Fibroblast of lung (primary cell): ENCODE data around the gene RAC2. TPM values are rescaled to one million over a fixed set of nuclear protein-coding genes. Genes with fewer than 3 reads are reported as not detected.
A peak's percentile ranks its signal among the peaks of the same experiment; 100 is the strongest.

ENCODE experiments used
- DNase-seq, 2 donors: peaks; one replicate each; pipeline versions ENCODE4 v3.0.0 to v3.0.0-alpha.2; 2010; ENCODE audit warnings: low read depth in 2 of 2
- H2AFZ ChIP-seq: 2 replicates; pipeline ENCODE4 v1.5.1; 2012; ENCODE audit warnings: low read length, control low read depth, inconsistent platforms
- H3K27ac ChIP-seq: 2 replicates; pipeline ENCODE4 v1.5.1; 2011; ENCODE audit warnings: low read length, control low read depth; ENCODE audit not compliant: insufficient read depth
- H3K27me3 ChIP-seq: 2 replicates; pipeline ENCODE4 v1.5.1; 2011; ENCODE audit warnings: mild to moderate bottlenecking, low read length; ENCODE audit not compliant: control insufficient read depth, insufficient read depth
- H3K36me3 ChIP-seq: 2 replicates; pipeline ENCODE4 v1.5.1; 2011; ENCODE audit warnings: low read length; ENCODE audit not compliant: control insufficient read depth, insufficient read depth
- H3K4me1 ChIP-seq: 2 replicates; pipeline ENCODE4 v1.5.1; 2011; ENCODE audit warnings: low read length; ENCODE audit not compliant: control insufficient read depth, insufficient read depth; ENCODE audit errors: extremely low read depth
- H3K4me2 ChIP-seq: 2 replicates; pipeline ENCODE4 v1.5.1; 2011; ENCODE audit warnings: low read length, control low read depth; ENCODE audit not compliant: insufficient read depth; ENCODE audit errors: extremely low read depth
- H3K4me3 ChIP-seq, 4 experiments: fragments of 200-600 bp in 1 of 4; sonication (generic) in 1 of 4; replicated peaks in 1 of 4; 2 replicates each; pipeline ENCODE4 v1.5.1; 2011 to 2016; ENCODE audit warnings: low read length in 4 of 4, low read depth in 3 of 4, mild to moderate bottlenecking in 3 of 4, control low read depth in 2 of 4, inconsistent platforms in 1 of 4, mixed read lengths in 1 of 4; ENCODE audit not compliant: insufficient read depth in 1 of 4; ENCODE audit errors: control extremely low read depth in 1 of 4
- H3K79me2 ChIP-seq: 2 replicates; pipeline ENCODE4 v1.5.1; 2012; ENCODE audit warnings: mild to moderate bottlenecking, low read length, inconsistent platforms; ENCODE audit not compliant: control insufficient read depth, insufficient read depth
- H3K9ac ChIP-seq: 2 replicates; pipeline ENCODE4 v1.5.1; 2011; ENCODE audit warnings: mild to moderate bottlenecking, low read length, control low read depth; ENCODE audit not compliant: insufficient read depth
- H3K9me3 ChIP-seq: 2 replicates; pipeline ENCODE4 v1.5.1; 2012; ENCODE audit warnings: low read depth, low read length; ENCODE audit not compliant: control insufficient read depth, insufficient read depth
- H4K20me1 ChIP-seq: 2 replicates; pipeline ENCODE4 v1.5.1; 2011; ENCODE audit warnings: low read length; ENCODE audit not compliant: control insufficient read depth, insufficient read depth; ENCODE audit errors: extremely low read depth
- CTCF ChIP-seq, 2 donors: IDR thresholded peaks in 1 of 2; conservative IDR thresholded peaks in 1 of 2; 1 replicate in 1 of 2; 2 replicates in 1 of 2; pipeline ENCODE4 v1.5.1; 2011 to 2012; ENCODE audit warnings: low read length in 2 of 2, control low read depth in 1 of 2, inconsistent platforms in 1 of 2, low read depth in 1 of 2, mild to moderate bottlenecking in 1 of 2
- EZH2 ChIP-seq: IDR thresholded peaks from 2 replicates; pipeline ENCODE4 v1.5.1; 2012; ENCODE audit warnings: low read length, control low read depth, mild to moderate bottlenecking; ENCODE audit errors: missing control alignments
- polyA plus RNA-seq, 2 donors: library from polyadenylated mRNA; depleted of rRNA in 1 of 2; stranded (reverse) in 1 of 2; unstranded in 1 of 2; fragments of >200 nt; gene quantifications; 2 replicates each; pipeline ENCODE4 v1.2.1, GENCODE V29; 2011 to 2012; ENCODE audit warnings: missing spikeins in 1 of 2
- total RNA-seq: library from RNA; depleted of rRNA; stranded (reverse); fragments of >200 nt; gene quantifications from 2 replicates; pipeline ENCODE4 v1.2.1, GENCODE V29; 2014

Gene RAC2
- total and polyA plus RNA-seq, 2 donors (not counting 1 experiment from before 2014, with no cell fraction given): 2.1 to 10.5 TPM

GRCh38 chr22:37187891-37188761, 55.9 kb downstream of the RAC2 start, which contains the start of gene C1QTNF6:
TSS of gene C1QTNF6 (minus strand) at chr22:37188247. CDS start at chr22:37188213, 34 bp downstream.
- Histone ChIP-seq H4K20me1 (no peaks in the 10 kb centered on the region), H3K36me3 (no peaks in the 10 kb centered on the region), H3K9ac (peak within 1 kb of the TSS; percentile 0), H3K4me3 (peak within 1 kb of the TSS; percentile 3 to 65 (median 32)), H3K27ac (peak within 1 kb of the TSS; percentile 39), H3K27me3 (no peaks in the 10 kb centered on the region), H2AFZ (peak within 1 kb of the TSS; percentile 0), H3K4me2 (peak within 1 kb of the TSS; percentile 75), H3K4me1 (peaks cover 18% of the 10 kb centered on the region), H3K79me2 (no peaks in the 10 kb centered on the region), H3K9me3 (no peaks in the 10 kb centered on the region)
- peak; percentile 48 to 62 for DNase-seq
- TF ChIP-seq EZH2 (no peak), CTCF (conservative IDR thresholded peaks at IDR 0.05 in 1 of 2, IDR thresholded peaks at IDR 0.05 in 1 of 2; ENCODE audit: low read depth in 1 of 2, low read length in 2 of 2) (no peak)

GRCh38 chr22:37187552-37187890, 56.5 kb downstream of the RAC2 start:
- DNase-seq: peak in 1 of 2 donors; percentile 55
- no peaks in the 10 kb centered on the region for H3K36me3 ChIP-seq
- TF ChIP-seq CTCF (conservative IDR thresholded peaks at IDR 0.05 in 1 of 2, IDR thresholded peaks at IDR 0.05 in 1 of 2; ENCODE audit: low read depth in 1 of 2, low read length in 2 of 2): no peak
- no peak for TF ChIP-seq EZH2
- no peaks in the 10 kb centered on the region for H3K79me2 ChIP-seq
- H3K4me2 ChIP-seq: peak overlapping the region; percentile 75
- peaks cover 18% of the 10 kb centered on the region for H3K4me1 ChIP-seq
- peak overlapping the region; percentile 3 to 65 (median 32) for H3K4me3 ChIP-seq
- H3K27ac ChIP-seq: peak overlapping the region; percentile 39
- no peaks in the 10 kb centered on the region for H4K20me1 ChIP-seq
- H3K9me3 ChIP-seq: no peaks in the 10 kb centered on the region
- H3K27me3 ChIP-seq: no peaks in the 10 kb centered on the region
- peak overlapping the region; percentile 0 for H2AFZ ChIP-seq
- H3K9ac ChIP-seq: peak overlapping the region; percentile 0

GRCh38 chr22:37186997-37187522, 57.0 kb downstream of the RAC2 start:
- DNase-seq: peak in 1 of 2 donors; percentile 18
- Histone ChIP-seq H3K27me3 (no peaks in the 10 kb centered on the region), H2AFZ (no peak overlapping the region), H3K4me1 (peaks cover 18% of the 10 kb centered on the region), H3K9ac (no peak overlapping the region), H3K27ac (peak overlapping the region; percentile 39), H4K20me1 (no peaks in the 10 kb centered on the region), H3K36me3 (peaks cover 2% of the 10 kb centered on the region), H3K79me2 (no peaks in the 10 kb centered on the region), H3K4me2 (peak overlapping the region; percentile 75), H3K9me3 (no peaks in the 10 kb centered on the region), H3K4me3 (peak overlapping the region in 3 of 4 experiments; percentile 14 to 65 (median 51))
- TF ChIP-seq CTCF (conservative IDR thresholded peaks at IDR 0.05 in 1 of 2, IDR thresholded peaks at IDR 0.05 in 1 of 2; ENCODE audit: low read depth in 1 of 2, low read length in 2 of 2) (no peak), EZH2 (no peak)
